ENCODE measurements around the gene CREBBP.

DNA sequence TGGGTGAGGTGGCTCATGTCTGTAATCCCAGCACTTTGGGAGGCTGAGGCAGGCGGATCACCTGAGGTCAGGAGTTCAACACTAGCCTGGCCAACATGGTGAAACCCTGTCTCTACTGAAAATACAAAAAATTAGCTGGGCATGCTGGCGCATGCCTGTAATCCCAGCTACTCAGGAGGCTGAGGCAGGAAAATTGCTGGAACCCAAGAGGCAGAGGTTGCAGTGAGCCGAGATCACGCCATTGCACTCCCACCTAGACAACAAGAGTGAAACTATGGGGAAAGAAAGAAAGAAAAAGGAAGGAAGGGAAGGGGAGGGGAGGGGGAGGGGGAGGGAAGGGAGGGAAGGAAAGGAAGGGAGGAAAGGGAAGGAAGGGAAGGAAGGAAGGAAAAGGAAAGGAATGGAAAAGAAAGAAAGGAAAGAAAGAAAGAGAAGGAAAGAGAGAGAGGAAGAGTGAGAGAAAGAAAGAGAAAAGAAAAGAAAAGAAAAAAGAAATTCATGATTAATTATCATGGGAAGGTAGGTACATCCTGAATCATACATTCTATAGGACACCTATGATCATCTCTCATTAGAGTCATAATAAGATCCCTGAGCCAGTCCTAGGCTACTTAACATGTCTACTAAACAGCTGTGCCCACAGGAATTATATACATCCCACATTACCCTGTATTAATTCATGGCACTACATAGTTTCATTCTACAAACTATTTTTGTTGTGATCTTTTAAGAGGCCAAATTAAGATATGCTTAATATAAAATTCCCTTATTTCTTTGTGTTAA lies 40.9 kb downstream of the CREBBP start:
- TF ChIP-seq, protein P1, sequence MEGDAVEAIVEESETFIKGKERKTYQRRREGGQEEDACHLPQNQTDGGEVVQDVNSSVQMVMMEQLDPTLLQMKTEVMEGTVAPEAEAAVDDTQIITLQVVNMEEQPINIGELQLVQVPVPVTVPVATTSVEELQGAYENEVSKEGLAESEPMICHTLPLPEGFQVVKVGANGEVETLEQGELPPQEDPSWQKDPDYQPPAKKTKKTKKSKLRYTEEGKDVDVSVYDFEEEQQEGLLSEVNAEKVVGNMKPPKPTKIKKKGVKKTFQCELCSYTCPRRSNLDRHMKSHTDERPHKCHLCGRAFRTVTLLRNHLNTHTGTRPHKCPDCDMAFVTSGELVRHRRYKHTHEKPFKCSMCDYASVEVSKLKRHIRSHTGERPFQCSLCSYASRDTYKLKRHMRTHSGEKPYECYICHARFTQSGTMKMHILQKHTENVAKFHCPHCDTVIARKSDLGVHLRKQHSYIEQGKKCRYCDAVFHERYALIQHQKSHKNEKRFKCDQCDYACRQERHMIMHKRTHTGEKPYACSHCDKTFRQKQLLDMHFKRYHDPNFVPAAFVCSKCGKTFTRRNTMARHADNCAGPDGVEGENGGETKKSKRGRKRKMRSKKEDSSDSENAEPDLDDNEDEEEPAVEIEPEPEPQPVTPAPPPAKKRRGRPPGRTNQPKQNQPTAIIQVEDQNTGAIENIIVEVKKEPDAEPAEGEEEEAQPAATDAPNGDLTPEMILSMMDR (IDR thresholded peaks at IDR 0.05), result no peak
- TF ChIP-seq POLR2A (IDR thresholded peaks at IDR 0.05) (no peak), EP300 (IDR thresholded peaks at IDR 0.05) (no peak)
